ENCODE results near the gene MSH6.
"Not testable (repeated sequence)": the region's sequence is repeated elsewhere in the genome, so short reads cannot be mapped to it uniquely, and the experiment has no call there.

MSH6 gene

GRCh38 chr2:47844162-47844561 lies 61.2 kb downstream of the MSH6 start:
- no peak for DNase-seq (ENCODE audit: low read depth in 2 of 2)

GRCh38 chr2:47849368-47849767 lies 66.4 kb downstream of the MSH6 start:
- no peak for DNase-seq (ENCODE audit: low read depth in 2 of 2)

- no peak for DNase-seq (ENCODE audit: low read depth in 2 of 2)
These were observed 67.3 kb downstream of the MSH6 start for GRCh38 chr2:47850198-47850597.

- not testable (repeated sequence) for DNase-seq (ENCODE audit: low read depth in 2 of 2)
These were observed 70.3 kb downstream of the MSH6 start for GRCh38 chr2:47853067-47853777.

Data from stimulated activated CD4-positive, alpha-beta T cell treated with anti-CD3 and anti-CD28 coated beads, Interleukin-1b, Interleukin-23, amount 100 ng/mL, for 4 hours (primary cell).